Measurements from ENCODE around the gene CTBP2.

The CTBP2 gene

GRCh38 chr10:125026036-125026931, 134.1 kb downstream of the CTBP2 start:
- DNase-seq (ENCODE audit: low read depth in 2 of 2, low spot score in 1 of 2): no peak

- DNase-seq (ENCODE audit: low read depth in 2 of 2, low spot score in 1 of 2): no peak
Measured at GRCh38 chr10:125025341-125025740, 135.0 kb downstream of the CTBP2 start.

- DNase-seq (ENCODE audit: low read depth in 2 of 2, low spot score in 1 of 2): no peak
Measured at GRCh38 chr10:125024497-125025234, 135.7 kb downstream of the CTBP2 start.

GRCh38 chr10:125023862-125024496, 136.4 kb downstream of the CTBP2 start:
- DNase-seq (ENCODE audit: low read depth in 2 of 2, low spot score in 1 of 2): no peak

- no peak for DNase-seq (ENCODE audit: low read depth in 2 of 2, low spot score in 1 of 2)
Measured at GRCh38 chr10:125023255-125023654, 137.1 kb downstream of the CTBP2 start.

GRCh38 chr10:125022671-125023070, 137.7 kb downstream of the CTBP2 start:
- no peak for DNase-seq (ENCODE audit: low read depth in 2 of 2, low spot score in 1 of 2)

GRCh38 chr10:125021686-125022344, 138.5 kb downstream of the CTBP2 start:
- DNase-seq (ENCODE audit: low read depth in 2 of 2, low spot score in 1 of 2): no peak

- DNase-seq (ENCODE audit: low read depth in 2 of 2, low spot score in 1 of 2): no peak
Measured at GRCh38 chr10:125020871-125021270, 139.5 kb downstream of the CTBP2 start.

GRCh38 chr10:125020386-125020785, 140.0 kb downstream of the CTBP2 start:
- DNase-seq (ENCODE audit: low read depth in 2 of 2, low spot score in 1 of 2): no peak

GRCh38 chr10:125018576-125019143, 141.7 kb downstream of the CTBP2 start:
- no peak for DNase-seq (ENCODE audit: low read depth in 2 of 2, low spot score in 1 of 2)

- DNase-seq (ENCODE audit: low read depth in 2 of 2, low spot score in 1 of 2): no peak
Measured at GRCh38 chr10:125017547-125018298, 142.6 kb downstream of the CTBP2 start.

- DNase-seq (ENCODE audit: low read depth in 2 of 2, low spot score in 1 of 2): no peak
Measured at GRCh38 chr10:125016611-125017202, 143.7 kb downstream of the CTBP2 start.

- DNase-seq (ENCODE audit: low read depth in 2 of 2, low spot score in 1 of 2): no peak
Measured at GRCh38 chr10:125016123-125016522, 144.2 kb downstream of the CTBP2 start.

- peak in 1 of 2 donors; percentile 4 for DNase-seq (ENCODE audit: low read depth in 2 of 2, low spot score in 1 of 2)
Measured at GRCh38 chr10:125015356-125015944, 144.9 kb downstream of the CTBP2 start.

- DNase-seq (ENCODE audit: low read depth in 2 of 2, low spot score in 1 of 2): no peak
Measured at GRCh38 chr10:125014836-125015355, 145.5 kb downstream of the CTBP2 start.

GRCh38 chr10:125014086-125014830, 146.1 kb downstream of the CTBP2 start:
- no peak for DNase-seq (ENCODE audit: low read depth in 2 of 2, low spot score in 1 of 2)

- no peak for DNase-seq (ENCODE audit: low read depth in 2 of 2, low spot score in 1 of 2)
Measured at GRCh38 chr10:125013529-125013872, 146.9 kb downstream of the CTBP2 start.

- no peak for DNase-seq (ENCODE audit: low read depth in 2 of 2, low spot score in 1 of 2)
Measured at GRCh38 chr10:125012851-125013528, 147.4 kb downstream of the CTBP2 start.

Data from stimulated activated CD8-positive, alpha-beta memory T cell treated with anti-CD3 and anti-CD28 coated beads, Interleukin-4, amount 100 ng/mL, for 4 hours (primary cell).